AG04449 (cell line): ENCODE results near the gene FAM240A.

Source experiments
- CTCF ChIA-PET: fragments of 350-600 bp; formaldehyde crosslinking; extraction: SDS; loops from one replicate; lab custom pipeline; 2021; ENCODE audit warnings: antibody characterized with exemption; lab: Yijun Ruan, JAX
- POLR2A ChIA-PET: fragments of 400-600, 350-600 bp; formaldehyde crosslinking; extraction: SDS; loops from one replicate; lab custom pipeline; 2020; ENCODE audit warnings: antibody characterized with exemption, inconsistent platforms; lab: Yijun Ruan, JAX
- DNase-seq: peaks from one replicate; pipeline ENCODE4 v3.0.0-alpha.2; 2010; ENCODE audit warnings: low read depth, low spot score
- H3K4me3 ChIP-seq: 2 replicates; pipeline ENCODE4 v1.5.1; 2011; ENCODE audit warnings: low read depth, mild to moderate bottlenecking, control low read depth, low read length
- TF ChIP-seq, protein P1 (sequence below): IDR thresholded peaks from one replicate; pipeline ENCODE4 v1.5.1; 2011; ENCODE audit warnings: mild to moderate bottlenecking, moderate library complexity, low read length, control low read depth, inconsistent platforms; ENCODE audit not compliant: insufficient read depth; ENCODE audit errors: missing control alignments

Gene FAM240A

DNA sequence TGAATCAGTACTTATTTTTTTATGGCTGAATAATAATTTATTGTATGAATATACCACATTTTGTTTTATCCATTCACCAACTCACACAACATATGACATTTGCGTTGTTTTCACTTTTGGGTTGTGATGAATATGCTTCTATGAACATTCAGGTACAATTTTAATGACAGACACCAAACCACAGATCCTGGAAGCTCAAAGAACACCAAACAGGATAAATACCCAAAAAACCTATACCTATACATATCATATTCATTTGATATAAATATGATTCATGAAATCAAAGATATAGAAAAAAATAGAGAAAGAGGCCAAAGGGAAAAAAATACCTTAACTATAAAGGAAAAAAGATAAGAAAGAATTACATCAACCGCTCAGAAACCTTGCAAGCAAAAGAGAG, 35.8 kb downstream of the FAM240A start:
- TF ChIP-seq, protein P1, sequence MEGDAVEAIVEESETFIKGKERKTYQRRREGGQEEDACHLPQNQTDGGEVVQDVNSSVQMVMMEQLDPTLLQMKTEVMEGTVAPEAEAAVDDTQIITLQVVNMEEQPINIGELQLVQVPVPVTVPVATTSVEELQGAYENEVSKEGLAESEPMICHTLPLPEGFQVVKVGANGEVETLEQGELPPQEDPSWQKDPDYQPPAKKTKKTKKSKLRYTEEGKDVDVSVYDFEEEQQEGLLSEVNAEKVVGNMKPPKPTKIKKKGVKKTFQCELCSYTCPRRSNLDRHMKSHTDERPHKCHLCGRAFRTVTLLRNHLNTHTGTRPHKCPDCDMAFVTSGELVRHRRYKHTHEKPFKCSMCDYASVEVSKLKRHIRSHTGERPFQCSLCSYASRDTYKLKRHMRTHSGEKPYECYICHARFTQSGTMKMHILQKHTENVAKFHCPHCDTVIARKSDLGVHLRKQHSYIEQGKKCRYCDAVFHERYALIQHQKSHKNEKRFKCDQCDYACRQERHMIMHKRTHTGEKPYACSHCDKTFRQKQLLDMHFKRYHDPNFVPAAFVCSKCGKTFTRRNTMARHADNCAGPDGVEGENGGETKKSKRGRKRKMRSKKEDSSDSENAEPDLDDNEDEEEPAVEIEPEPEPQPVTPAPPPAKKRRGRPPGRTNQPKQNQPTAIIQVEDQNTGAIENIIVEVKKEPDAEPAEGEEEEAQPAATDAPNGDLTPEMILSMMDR, result no peak
- H3K4me3 ChIP-seq, result no peak overlapping the region
- POLR2A ChIA-PET, result no interaction called here
- no peak for DNase-seq
- CTCF ChIA-PET, result interaction anchor here (0.7 to 1.9 kb wide), 2 partner anchors 18 to 159 kb away, joined by 3 to 7 read pairs; no protein-coding TSS in a partner anchor

DNA sequence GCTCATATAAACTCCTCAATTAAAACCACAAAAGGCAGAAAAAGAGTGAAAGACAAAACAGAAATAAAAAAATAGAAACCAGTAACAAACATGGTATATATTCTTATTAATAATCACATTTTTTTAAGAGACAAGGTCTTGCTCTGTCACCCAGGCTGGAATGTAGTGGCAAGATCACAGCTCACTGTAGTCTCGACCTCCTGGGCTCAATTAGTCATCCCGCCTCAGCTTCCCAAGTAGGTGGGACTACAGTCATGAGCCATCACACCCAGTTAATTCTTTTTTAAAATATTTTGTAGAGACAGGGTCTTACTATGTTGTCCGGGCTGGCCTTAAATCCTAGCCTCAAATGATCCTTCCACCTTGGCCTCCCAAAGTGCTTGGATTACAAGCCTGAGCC, 37.1 kb downstream of the FAM240A start:
- DNase-seq, result no peak
- POLR2A ChIA-PET, result interaction anchor here (0.6 kb wide), 1 partner anchor 159 kb away, joined by 3 read pairs; no protein-coding TSS in a partner anchor

DNA sequence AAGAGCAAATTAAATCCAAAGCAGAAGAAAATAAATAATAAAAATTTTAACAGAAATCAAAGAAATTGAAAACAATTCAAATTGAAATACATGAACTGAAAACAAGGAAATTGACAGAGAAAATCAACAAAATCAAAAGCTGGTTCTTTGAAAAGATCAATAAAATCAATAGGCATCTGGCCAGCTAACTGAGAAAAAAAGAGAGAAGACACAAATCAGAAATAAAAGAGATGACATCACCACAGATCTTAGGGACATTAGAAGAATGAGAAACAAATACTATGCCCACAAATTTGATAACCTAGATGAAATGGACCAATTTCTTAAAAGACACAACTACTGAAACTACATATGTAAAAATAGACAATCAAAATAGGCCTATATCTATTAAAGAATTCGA, 38.8 kb downstream of the FAM240A start:
- ChIA-PET CTCF (interaction anchor here (1.0 to 1.2 kb wide), 3 partner anchors 11 to 22 kb away, joined by 3 to 4 read pairs (median 3); no protein-coding TSS in a partner anchor), POLR2A (no interaction called here)

More for the DNA sequence above, 37.1 kb downstream of the FAM240A start:
- H3K4me3 ChIP-seq, result no peak overlapping the region
- TF ChIP-seq, protein P1, result no peak
- CTCF ChIA-PET, result interaction anchor here (1.2 to 1.9 kb wide), 3 partner anchors 12 to 162 kb away, joined by 4 to 7 read pairs (median 4); no protein-coding TSS in a partner anchor

GRCh38 chr3:46655271-46655670, 42.9 kb downstream of the FAM240A start:
- no peak for DNase-seq
- TF ChIP-seq, protein P1, result no peak
- ChIA-PET CTCF (interaction anchor here (3.0 kb wide), 1 partner anchor 166 kb away, joined by 13 read pairs; no protein-coding TSS in a partner anchor), POLR2A (no interaction called here)
- H3K4me3 ChIP-seq, result no peak overlapping the region

More for the DNA sequence above, 38.8 kb downstream of the FAM240A start:
- DNase-seq, result no peak
- TF ChIP-seq, protein P1, result no peak
- no peak overlapping the region for H3K4me3 ChIP-seq

- no peak overlapping the region for H3K4me3 ChIP-seq
- TF ChIP-seq, protein P1, result no peak
- ChIA-PET POLR2A (no interaction called here), CTCF (interaction anchor here (1.1 to 3.0 kb wide), 3 partner anchors 26 to 168 kb away, joined by 4 to 13 read pairs (median 4); no protein-coding TSS in a partner anchor)
- DNase-seq, result no peak
Measured at GRCh38 chr3:46656778-46657556, 44.6 kb downstream of the FAM240A start.

- H3K4me3 ChIP-seq, result no peak overlapping the region
- TF ChIP-seq, protein P1, result no peak
- no peak for DNase-seq
- CTCF ChIA-PET, result no interaction called here
- POLR2A ChIA-PET, result no interaction called here
Measured at GRCh38 chr3:46659285-46659684, 47.0 kb downstream of the FAM240A start.
